PC-3 (cell line): ENCODE results near the gene MED4. TPM values are rescaled to one million over a fixed set of nuclear protein-coding genes. Genes with fewer than 3 reads are reported as not detected.

Experiments
- ATAC-seq: fragments of 200-7000 bp; cut with Tn5 transposase; 2 replicates; pipeline ENCODE4 v1.9.1; 2020; ENCODE audit warnings: mild to moderate bottlenecking, moderate library complexity
- BruUV-seq: library from RNA; stranded (reverse); fragments of 400-500 nt; replicated peaks from 2 replicates; lab custom pipeline; 2021; lab: Mats Ljungman, UMichigan
- CTCF ChIA-PET: fragments of 300-600 bp; sonication (Branson Sonifier 250); formaldehyde crosslinking; loops from one replicate; lab custom pipeline; 2022; ENCODE audit warnings: antibody characterized with exemption; lab: Charles Lee
- POLR2A ChIA-PET: fragments of 300-600 bp; sonication (Branson Sonifier 250); formaldehyde crosslinking; loops from one replicate; lab custom pipeline; 2022; ENCODE audit warnings: antibody characterized with exemption; ENCODE audit not compliant: unreplicated experiment; lab: Charles Lee
- DNase-seq: peaks from one replicate; pipeline ENCODE4 v3.0.0-alpha.2; 2015
- H2AFZ ChIP-seq: fragments of 300-600 bp; sonication (generic); 2 replicates; pipeline ENCODE4 v1.6.0; 2016; ENCODE audit warnings: antibody characterized with exemption, low read length
- H3F3A ChIP-seq: fragments of 300-600 bp; sonication (generic); one replicate; pipeline ENCODE4 v1.6.0; 2017; ENCODE audit warnings: antibody characterized with exemption, low read length, control low read depth, mild to moderate bottlenecking; ENCODE audit not compliant: unreplicated experiment
- H3K27ac ChIP-seq: fragments of 300-600 bp; sonication (generic); 2 replicates; pipeline ENCODE4 v1.5.1; 2016; ENCODE audit warnings: mild to moderate bottlenecking, low read length
- H3K27me3 ChIP-seq: fragments of 300-600 bp; sonication (generic); 2 replicates; pipeline ENCODE4 v1.6.1; 2016; ENCODE audit warnings: low read length, mixed read lengths
- H3K36me3 ChIP-seq: fragments of 300-600 bp; sonication (generic); 2 replicates; pipeline ENCODE4 v1.6.1; 2016; ENCODE audit warnings: low read depth, mixed run types, low read length, mixed read lengths
- H3K4me1 ChIP-seq: fragments of 300-600 bp; sonication (generic); 2 replicates; pipeline ENCODE4 v1.5.1; 2016; ENCODE audit warnings: low read length; ENCODE audit not compliant: insufficient read depth
- H3K4me2 ChIP-seq: fragments of 300-600 bp; sonication (generic); 2 replicates; pipeline ENCODE4 v1.6.0; 2016; ENCODE audit warnings: low read length
- H3K4me3 ChIP-seq: fragments of 300-600 bp; sonication (generic); 2 replicates; pipeline ENCODE4 v1.5.1; 2016; ENCODE audit warnings: mild to moderate bottlenecking, low read length, mixed read lengths
- H3K79me2 ChIP-seq: fragments of 300-600 bp; sonication (generic); 2 replicates; pipeline ENCODE4 v1.6.1; 2017; ENCODE audit warnings: low read length, mixed read lengths
- H3K9ac ChIP-seq: fragments of 300-600 bp; sonication (generic); 2 replicates; pipeline ENCODE4 v1.6.0; 2016; ENCODE audit warnings: mild to moderate bottlenecking, low read length
- H3K9me2 ChIP-seq: fragments of 300-600 bp; sonication (generic); replicated peaks from 2 replicates; pipeline ENCODE4 v1.6.1; 2016; ENCODE audit warnings: mixed run types, low read length, mixed read lengths
- H3K9me3 ChIP-seq: fragments of 300-600 bp; sonication (generic); 2 replicates; pipeline ENCODE4 v1.6.1; 2016; ENCODE audit warnings: low read length, mixed read lengths
- H4K20me1 ChIP-seq: fragments of 300-600 bp; sonication (generic); 2 replicates; pipeline ENCODE4 v1.6.1; 2016; ENCODE audit warnings: low read length, mixed read lengths
- CTCF ChIP-seq: fragments of 300-600 bp; sonication (generic); conservative IDR thresholded peaks from 2 replicates; pipeline ENCODE4 v1.5.1; 2017; ENCODE audit warnings: antibody characterized with exemption, low read depth, mild to moderate bottlenecking, low read length
- EZH2 ChIP-seq: fragments of 300-600 bp; sonication (generic); IDR thresholded peaks from one replicate; pipeline ENCODE4 v1.6.1; 2017; ENCODE audit warnings: antibody characterized with exemption, mild to moderate bottlenecking, low read length; ENCODE audit not compliant: unreplicated experiment
- EZH2phosphoT487 ChIP-seq: fragments of 300-600 bp; sonication (generic); IDR thresholded peaks from 2 replicates; pipeline ENCODE4 v1.6.1; 2018; ENCODE audit warnings: mild to moderate bottlenecking, antibody characterized with exemption, low read length, borderline replicate concordance
- intact Hi-C: fragments of 100-400 bp; cut with micrococcal nuclease; formaldehyde crosslinking; loops from 2 replicates; pipeline ENCODE4 v1.9.0; 2023
- total RNA-seq: library from RNA; depleted of rRNA; stranded (reverse); fragments of >200 nt; gene quantifications from 2 replicates; pipeline ENCODE4 v1.2.3, GENCODE V29; 2014

The MED4 gene
- total RNA-seq, 1 experiment from 2014 or later, result 19.0 TPM

GRCh38 chr13:48037346-48038173, 57.3 kb downstream of the MED4 start, which contains the start of gene NUDT15:
NUDT15 (plus strand) TSS chr13:48037726; CDS start chr13:48037747, 21 bp downstream.
- peaks cover 16% of the 10 kb centered on the region for H3K36me3 ChIP-seq
- intact Hi-C loops, result loop anchor here (2.0 kb wide), 1 partner anchor 29 kb away; no protein-coding TSS in a partner anchor
- ATAC-seq (peak; percentile 94), DNase-seq (peak; percentile 92)
- ChIA-PET POLR2A (interaction anchor here (1.0 kb wide), 1 partner anchor 118 kb away, joined by 3 read pairs; no protein-coding TSS in a partner anchor), CTCF (interaction anchor here (0.6 kb wide), 1 partner anchor 559 kb away, joined by 4 read pairs; no protein-coding TSS in a partner anchor)
- H3K9me2 ChIP-seq, result no peaks in the 10 kb centered on the region
- H3K79me2 ChIP-seq, result peaks cover 32% of the 10 kb centered on the region
- no TSS peak for BruUV-seq
- H3K27me3 ChIP-seq, result no peaks in the 10 kb centered on the region
- peak within 1 kb of the TSS; percentile 82 for H2AFZ ChIP-seq
- TF ChIP-seq CTCF (peak; percentile 90), EZH2phosphoT487 (no peak), EZH2 (no peak)
- no peaks in the 10 kb centered on the region for H3K9me3 ChIP-seq
- H3K4me3 ChIP-seq, result peak within 1 kb of the TSS; percentile 79
- peaks cover 30% of the 10 kb centered on the region for H3K4me1 ChIP-seq
- peaks cover 5% of the 10 kb centered on the region; the same call in 1 of the 2 replicates for H4K20me1 ChIP-seq
- peak within 1 kb of the TSS; percentile 97 for H3K4me2 ChIP-seq
- no peaks in the 10 kb centered on the region for H3F3A ChIP-seq
- peak within 1 kb of the TSS; percentile 96 for H3K9ac ChIP-seq
- peak within 1 kb of the TSS; percentile 95 for H3K27ac ChIP-seq

GRCh38 chr13:48029859-48030258, 65.0 kb downstream of the MED4 start:
- H3K9ac ChIP-seq, result no peak overlapping the region
- H3K9me3 ChIP-seq, result no peaks in the 10 kb centered on the region
- H3K27me3 ChIP-seq, result no peaks in the 10 kb centered on the region
- H3K4me2 ChIP-seq, result no peak overlapping the region
- H2AFZ ChIP-seq, result no peak overlapping the region
- no peak overlapping the region for H3K4me3 ChIP-seq
- H3K79me2 ChIP-seq, result no peaks in the 10 kb centered on the region
- no peak for TF ChIP-seq CTCF
- TF ChIP-seq EZH2phosphoT487, result no peak
- TF ChIP-seq EZH2, result no peak
- no peaks in the 10 kb centered on the region; the same call in 1 of the 2 replicates for H3K36me3 ChIP-seq
- H3K27ac ChIP-seq, result no peak overlapping the region
- BruUV-seq, result no TSS peak
- CTCF ChIA-PET, result no interaction called here
- intact Hi-C loops, result no loop called here
- H3K9me2 ChIP-seq, result no peaks in the 10 kb centered on the region
- no peaks in the 10 kb centered on the region for H3K4me1 ChIP-seq
- no peaks in the 10 kb centered on the region for H4K20me1 ChIP-seq
- POLR2A ChIA-PET, result no interaction called here
- H3F3A ChIP-seq, result no peaks in the 10 kb centered on the region
- DNase-seq (no peak), ATAC-seq (no peak)
